Kidney epithelial cell (primary cell): ENCODE results near the gene METTL1. TPM values are rescaled to one million over a fixed set of nuclear protein-coding genes. Genes with fewer than 3 reads are reported as not detected.

ENCODE experiments used
- DNase-seq: peaks from one replicate; pipeline ENCODE4 v3.0.0-alpha.2; 2010; ENCODE audit warnings: low read depth
- H3K27me3 ChIP-seq: 2 replicates; pipeline ENCODE4 v1.6.0; 2011; ENCODE audit warnings: low read length; ENCODE audit not compliant: control insufficient read depth, insufficient read depth
- H3K36me3 ChIP-seq: 2 replicates; pipeline ENCODE4 v1.5.1; 2011; ENCODE audit warnings: low read length; ENCODE audit not compliant: control insufficient read depth, insufficient read depth
- H3K4me3 ChIP-seq: 2 replicates; pipeline ENCODE4 v1.5.1; 2011; ENCODE audit warnings: low read depth, mild to moderate bottlenecking, control low read depth, low read length
- total RNA-seq: library from RNA; depleted of rRNA; stranded (reverse); fragments of >200 nt; gene quantifications from 2 replicates; pipeline ENCODE4 v1.2.3, GENCODE V29; 2015
- TF ChIP-seq, protein P1 (sequence below): IDR thresholded peaks from 2 replicates; pipeline ENCODE4 v1.5.1; 2011; ENCODE audit warnings: mild to moderate bottlenecking, moderate library complexity, low read length, control low read depth, inconsistent platforms; ENCODE audit not compliant: insufficient read depth, poor library complexity, severe bottlenecking

METTL1 gene
- total RNA-seq, 1 donor from 2014 or later, result 20.3 TPM

DNA sequence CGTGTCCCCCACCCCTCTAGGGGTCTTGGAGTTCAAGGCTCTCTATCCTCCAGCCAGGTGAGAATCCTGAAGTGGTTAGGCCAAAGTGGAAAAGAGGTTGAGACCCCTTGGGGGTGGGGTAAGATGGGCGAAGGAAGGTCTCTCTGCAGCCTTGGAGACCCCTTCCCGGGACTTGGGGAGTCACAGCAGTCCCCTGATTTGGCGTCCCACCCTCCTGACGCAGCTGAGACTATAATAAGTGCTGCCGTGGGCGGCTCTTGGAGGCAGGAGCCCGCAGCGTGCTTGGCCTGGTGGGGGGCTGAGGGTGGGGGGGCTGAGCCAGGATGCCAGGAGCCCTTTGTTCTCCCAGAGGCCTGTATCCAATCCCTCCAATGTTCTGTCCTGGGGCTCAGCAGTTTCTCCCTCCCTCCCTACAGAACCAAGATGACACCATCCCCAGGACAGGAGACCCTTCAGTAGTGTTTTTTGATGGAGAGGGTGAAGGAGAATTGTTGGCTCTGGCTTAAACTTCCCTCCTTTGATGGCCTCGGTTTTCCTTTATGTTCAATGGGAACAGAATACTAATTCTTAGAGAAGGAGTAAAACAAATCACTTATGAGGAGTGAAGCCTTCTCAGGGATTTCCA is 31.9 kb downstream of the METTL1 start:
- H3K36me3 ChIP-seq, result no peaks in the 10 kb centered on the region
- TF ChIP-seq, protein P1, sequence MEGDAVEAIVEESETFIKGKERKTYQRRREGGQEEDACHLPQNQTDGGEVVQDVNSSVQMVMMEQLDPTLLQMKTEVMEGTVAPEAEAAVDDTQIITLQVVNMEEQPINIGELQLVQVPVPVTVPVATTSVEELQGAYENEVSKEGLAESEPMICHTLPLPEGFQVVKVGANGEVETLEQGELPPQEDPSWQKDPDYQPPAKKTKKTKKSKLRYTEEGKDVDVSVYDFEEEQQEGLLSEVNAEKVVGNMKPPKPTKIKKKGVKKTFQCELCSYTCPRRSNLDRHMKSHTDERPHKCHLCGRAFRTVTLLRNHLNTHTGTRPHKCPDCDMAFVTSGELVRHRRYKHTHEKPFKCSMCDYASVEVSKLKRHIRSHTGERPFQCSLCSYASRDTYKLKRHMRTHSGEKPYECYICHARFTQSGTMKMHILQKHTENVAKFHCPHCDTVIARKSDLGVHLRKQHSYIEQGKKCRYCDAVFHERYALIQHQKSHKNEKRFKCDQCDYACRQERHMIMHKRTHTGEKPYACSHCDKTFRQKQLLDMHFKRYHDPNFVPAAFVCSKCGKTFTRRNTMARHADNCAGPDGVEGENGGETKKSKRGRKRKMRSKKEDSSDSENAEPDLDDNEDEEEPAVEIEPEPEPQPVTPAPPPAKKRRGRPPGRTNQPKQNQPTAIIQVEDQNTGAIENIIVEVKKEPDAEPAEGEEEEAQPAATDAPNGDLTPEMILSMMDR, result no peak
- DNase-seq, result no peak
- H3K27me3 ChIP-seq, result peaks cover 69% of the 10 kb centered on the region
- H3K4me3 ChIP-seq, result no peak overlapping the region

DNA sequence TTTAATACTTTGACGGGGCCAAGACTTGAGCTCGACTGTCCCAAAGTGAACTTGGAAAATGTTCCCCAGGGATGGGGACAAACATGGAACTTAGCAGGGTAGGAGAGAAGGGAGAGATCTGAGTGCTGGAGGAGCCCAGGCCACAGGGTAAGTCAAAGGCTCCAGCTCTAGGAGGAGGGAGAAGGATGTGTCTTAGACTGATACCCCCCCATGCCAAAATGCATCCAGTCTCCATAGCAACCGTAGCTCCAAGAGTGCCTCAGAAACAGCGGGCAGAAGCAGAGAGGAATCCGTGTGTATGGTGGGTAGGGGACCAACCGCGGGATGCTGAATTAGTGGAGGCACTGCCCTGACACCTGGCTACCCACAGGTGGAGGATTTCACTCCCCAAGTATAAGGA is 32.5 kb downstream of the METTL1 start:
- H3K36me3 ChIP-seq, result no peaks in the 10 kb centered on the region
- no peak for DNase-seq
- peaks cover 75% of the 10 kb centered on the region for H3K27me3 ChIP-seq
- H3K4me3 ChIP-seq, result no peak overlapping the region
- TF ChIP-seq, protein P1, result no peak

DNA sequence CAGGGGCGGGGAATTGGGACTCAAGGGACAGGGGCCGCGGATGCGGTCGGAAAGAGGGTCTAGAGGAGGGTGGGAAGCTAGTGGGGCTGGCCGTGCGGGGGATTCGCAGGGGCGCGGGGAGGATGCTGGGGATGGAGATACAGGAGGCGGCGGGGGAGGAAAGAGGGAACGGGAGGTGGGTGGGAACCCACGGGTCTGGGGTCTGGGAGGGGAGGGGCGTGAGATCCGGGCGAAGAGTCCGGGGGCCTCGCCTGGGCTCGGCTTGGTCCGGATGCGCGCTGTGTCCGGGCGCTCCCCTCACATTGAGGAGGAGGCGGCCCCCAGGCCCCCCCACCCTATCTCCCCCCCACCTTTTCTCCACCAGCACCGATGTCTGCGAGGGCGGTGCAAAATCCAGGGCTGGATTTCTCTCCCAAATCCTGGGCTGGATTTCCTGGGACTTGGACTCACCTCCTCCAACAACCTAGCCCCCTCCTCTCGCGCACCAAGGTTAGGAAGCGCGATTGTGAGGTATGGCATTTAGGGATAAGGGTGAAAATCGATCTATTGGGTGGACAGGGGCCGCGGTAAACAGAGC is 33.2 kb downstream of the METTL1 start, which contains the start of gene AGAP2:
Gene AGAP2 (minus strand): TSS at position 82 of the 577 bp plus-strand sequence. CDS start 496 bp downstream, outside the sequence.
- TF ChIP-seq, protein P1, result no peak
- no peak for DNase-seq
- no peak within 1 kb of the TSS for H3K4me3 ChIP-seq
- H3K36me3 ChIP-seq, result no peaks in the 10 kb centered on the region
- H3K27me3 ChIP-seq, result peaks cover 82% of the 10 kb centered on the region

- Histone ChIP-seq H3K36me3 (no peaks in the 10 kb centered on the region), H3K27me3 (peaks cover 91% of the 10 kb centered on the region), H3K4me3 (no peak overlapping the region)
- TF ChIP-seq, protein P1, result peak; percentile 5
- no peak for DNase-seq
Measured at GRCh38 chr12:57737467-57738460, 34.1 kb downstream of the METTL1 start.

GRCh38 chr12:57736741-57737466 is 35.0 kb downstream of the METTL1 start:
- DNase-seq, result no peak
- no peak overlapping the region for H3K4me3 ChIP-seq
- TF ChIP-seq, protein P1, result no peak
- H3K27me3 ChIP-seq, result peaks cover 95% of the 10 kb centered on the region
- H3K36me3 ChIP-seq, result no peaks in the 10 kb centered on the region
